Activated naive CD8-positive, alpha-beta T cell treated with anti-CD3 and anti-CD28 coated beads, Interleukin-2, amount 50 U/mL, for 24 hours (primary cell): ENCODE results near the gene MAGI3.
"Not testable (repeated sequence)": the region's sequence is repeated elsewhere in the genome, so short reads cannot be mapped to it uniquely, and the experiment has no call there.

Experiments used
- ATAC-seq: fragments of 150-1000 bp; cut with Tn5 transposase; one replicate; pipeline ENCODE4 v1.10.0; 2021
- DNase-seq: peaks from one replicate; pipeline ENCODE4 v3.0.0; 2021
- H3K27ac Mint-ChIP-seq: one replicate; pipeline ENCODE4 v1.8.0; 2021; ENCODE audit warnings: mild to moderate bottlenecking, mixed read lengths
- H3K27me3 Mint-ChIP-seq: one replicate; pipeline ENCODE4 v1.8.0; 2021; ENCODE audit warnings: mixed read lengths
- H3K36me3 Mint-ChIP-seq: one replicate; pipeline ENCODE4 v1.8.0; 2021; ENCODE audit warnings: low read depth, mixed read lengths
- H3K4me1 Mint-ChIP-seq: one replicate; pipeline ENCODE4 v1.8.0; 2021; ENCODE audit warnings: mixed read lengths
- H3K4me3 Mint-ChIP-seq: one replicate; pipeline ENCODE4 v1.8.0; 2021; ENCODE audit warnings: mild to moderate bottlenecking, moderate library complexity, mixed read lengths
- H3K9me3 Mint-ChIP-seq: one replicate; pipeline ENCODE4 v1.8.0; 2021; ENCODE audit warnings: mixed read lengths

MAGI3 gene

GRCh38 chr1:113391649-113392271 lies 1.4 kb downstream of the MAGI3 start:
- DNase-seq (no peak), ATAC-seq (no peak)
- peak overlapping the region; percentile 90 for H3K4me3 Mint-ChIP-seq
- no peaks in the 10 kb centered on the region for H3K36me3 Mint-ChIP-seq
- H3K27me3 Mint-ChIP-seq, result peaks cover 45% of the 10 kb centered on the region
- H3K9me3 Mint-ChIP-seq, result no peaks in the 10 kb centered on the region
- H3K4me1 Mint-ChIP-seq, result peaks cover 22% of the 10 kb centered on the region
- no peak overlapping the region for H3K27ac Mint-ChIP-seq

GRCh38 chr1:113392541-113393128 lies 2.3 kb downstream of the MAGI3 start:
- ATAC-seq, result no peak
- Mint-ChIP-seq H3K27ac (no peak overlapping the region), H3K4me1 (peaks cover 22% of the 10 kb centered on the region), H3K27me3 (peaks cover 51% of the 10 kb centered on the region), H3K9me3 (no peaks in the 10 kb centered on the region), H3K4me3 (no peak overlapping the region), H3K36me3 (no peaks in the 10 kb centered on the region)
- DNase-seq, result no peak

- no peaks in the 10 kb centered on the region for H3K9me3 Mint-ChIP-seq
- peaks cover 16% of the 10 kb centered on the region for H3K4me1 Mint-ChIP-seq
- H3K36me3 Mint-ChIP-seq, result no peaks in the 10 kb centered on the region
- H3K4me3 Mint-ChIP-seq, result no peak overlapping the region
- DNase-seq, result no peak
- no peak for ATAC-seq
- no peak overlapping the region for H3K27ac Mint-ChIP-seq
- peaks cover 57% of the 10 kb centered on the region for H3K27me3 Mint-ChIP-seq
Observed at GRCh38 chr1:113394043-113394862, 3.9 kb downstream of the MAGI3 start.

GRCh38 chr1:113394863-113395259 lies 4.5 kb downstream of the MAGI3 start:
- Mint-ChIP-seq H3K27me3 (peaks cover 57% of the 10 kb centered on the region), H3K4me3 (no peak overlapping the region), H3K36me3 (no peaks in the 10 kb centered on the region), H3K4me1 (peaks cover 11% of the 10 kb centered on the region), H3K9me3 (no peaks in the 10 kb centered on the region), H3K27ac (no peak overlapping the region)
- no peak for ATAC-seq
- DNase-seq, result no peak

- peaks cover 59% of the 10 kb centered on the region for H3K27me3 Mint-ChIP-seq
- H3K9me3 Mint-ChIP-seq, result no peaks in the 10 kb centered on the region
- no peak for ATAC-seq
- peaks cover 9% of the 10 kb centered on the region for H3K4me1 Mint-ChIP-seq
- H3K4me3 Mint-ChIP-seq, result no peak overlapping the region
- H3K36me3 Mint-ChIP-seq, result no peaks in the 10 kb centered on the region
- no peak for DNase-seq
- H3K27ac Mint-ChIP-seq, result no peak overlapping the region
Observed at GRCh38 chr1:113396102-113396501, 5.8 kb downstream of the MAGI3 start.

- Mint-ChIP-seq H3K27me3 (peaks cover 54% of the 10 kb centered on the region), H3K9me3 (no peaks in the 10 kb centered on the region), H3K27ac (no peak overlapping the region), H3K4me3 (no peak overlapping the region), H3K4me1 (peaks cover 4% of the 10 kb centered on the region), H3K36me3 (no peaks in the 10 kb centered on the region)
- ATAC-seq, result no peak
- DNase-seq, result no peak
Observed at GRCh38 chr1:113396585-113396984, 6.3 kb downstream of the MAGI3 start.

- H3K4me1 Mint-ChIP-seq, result no peaks in the 10 kb centered on the region
- no peak for ATAC-seq
Observed at GRCh38 chr1:113399062-113399583, 8.8 kb downstream of the MAGI3 start.

GRCh38 chr1:113401067-113401466 lies 10.8 kb downstream of the MAGI3 start:
- Mint-ChIP-seq H3K4me1 (no peaks in the 10 kb centered on the region), H3K36me3 (no peaks in the 10 kb centered on the region), H3K9me3 (no peaks in the 10 kb centered on the region), H3K27me3 (peaks cover 28% of the 10 kb centered on the region), H3K27ac (no peak overlapping the region), H3K4me3 (no peak overlapping the region)
- DNase-seq (no peak), ATAC-seq (no peak)

More at GRCh38 chr1:113399062-113399583, 8.8 kb downstream of the MAGI3 start:
- no peak for DNase-seq
- peaks cover 38% of the 10 kb centered on the region for H3K27me3 Mint-ChIP-seq
- H3K27ac Mint-ChIP-seq, result no peak overlapping the region
- H3K36me3 Mint-ChIP-seq, result no peaks in the 10 kb centered on the region
- no peak overlapping the region for H3K4me3 Mint-ChIP-seq
- H3K9me3 Mint-ChIP-seq, result no peaks in the 10 kb centered on the region

GRCh38 chr1:113401728-113402127 lies 11.4 kb downstream of the MAGI3 start:
- H3K9me3 Mint-ChIP-seq, result no peaks in the 10 kb centered on the region

GRCh38 chr1:113403065-113403464 lies 12.8 kb downstream of the MAGI3 start:
- H3K27me3 Mint-ChIP-seq, result peaks cover 21% of the 10 kb centered on the region
- no peak overlapping the region for H3K4me3 Mint-ChIP-seq
- ATAC-seq (no peak), DNase-seq (no peak)
- no peak overlapping the region for H3K27ac Mint-ChIP-seq
- no peaks in the 10 kb centered on the region for H3K9me3 Mint-ChIP-seq
- no peaks in the 10 kb centered on the region for H3K36me3 Mint-ChIP-seq
- H3K4me1 Mint-ChIP-seq, result no peaks in the 10 kb centered on the region

More at GRCh38 chr1:113401728-113402127, 11.4 kb downstream of the MAGI3 start:
- Mint-ChIP-seq H3K27ac (no peak overlapping the region), H3K4me3 (no peak overlapping the region), H3K4me1 (no peaks in the 10 kb centered on the region), H3K27me3 (peaks cover 22% of the 10 kb centered on the region), H3K36me3 (no peaks in the 10 kb centered on the region)
- DNase-seq, result no peak
- no peak for ATAC-seq

GRCh38 chr1:113405573-113405972 lies 15.3 kb downstream of the MAGI3 start:
- H3K4me1 Mint-ChIP-seq, result no peaks in the 10 kb centered on the region
- H3K9me3 Mint-ChIP-seq, result no peaks in the 10 kb centered on the region
- H3K4me3 Mint-ChIP-seq, result no peak overlapping the region
- DNase-seq (no peak), ATAC-seq (no peak)
- peaks cover 11% of the 10 kb centered on the region for H3K27me3 Mint-ChIP-seq
- H3K27ac Mint-ChIP-seq, result no peak overlapping the region
- no peaks in the 10 kb centered on the region for H3K36me3 Mint-ChIP-seq

- not testable (repeated sequence) for H3K36me3 Mint-ChIP-seq, H3K9me3 Mint-ChIP-seq, DNase-seq, ATAC-seq, H3K4me3 Mint-ChIP-seq, H3K4me1 Mint-ChIP-seq, H3K27ac Mint-ChIP-seq
- peaks cover 11% of the 10 kb centered on the region for H3K27me3 Mint-ChIP-seq
Observed at GRCh38 chr1:113406149-113406548, 15.8 kb downstream of the MAGI3 start.

GRCh38 chr1:113409363-113409762 lies 19.0 kb downstream of the MAGI3 start:
- H3K36me3 Mint-ChIP-seq, result no peaks in the 10 kb centered on the region
- H3K9me3 Mint-ChIP-seq, result peaks cover 8% of the 10 kb centered on the region
- no peak overlapping the region for H3K4me3 Mint-ChIP-seq
- H3K4me1 Mint-ChIP-seq, result no peaks in the 10 kb centered on the region
- H3K27me3 Mint-ChIP-seq, result peaks cover 5% of the 10 kb centered on the region
- H3K27ac Mint-ChIP-seq, result no peak overlapping the region
- DNase-seq (no peak), ATAC-seq (no peak)

- not testable (repeated sequence) for H3K27me3 Mint-ChIP-seq, H3K36me3 Mint-ChIP-seq, ATAC-seq, H3K4me1 Mint-ChIP-seq, H3K27ac Mint-ChIP-seq, H3K4me3 Mint-ChIP-seq, DNase-seq, H3K9me3 Mint-ChIP-seq
Observed at GRCh38 chr1:113412020-113412419, 21.7 kb downstream of the MAGI3 start.
